ENCODE measurements around the gene USP21. TPM values are rescaled to one million over a fixed set of nuclear protein-coding genes. Genes with fewer than 3 reads are reported as not detected.

USP21 gene
- total and polyA plus RNA-seq, 2 of the 8 experiments (the other 6 are each of a cell fraction or from before 2014, with no cell fraction given), result 23.9 to 36.3 TPM

DNA sequence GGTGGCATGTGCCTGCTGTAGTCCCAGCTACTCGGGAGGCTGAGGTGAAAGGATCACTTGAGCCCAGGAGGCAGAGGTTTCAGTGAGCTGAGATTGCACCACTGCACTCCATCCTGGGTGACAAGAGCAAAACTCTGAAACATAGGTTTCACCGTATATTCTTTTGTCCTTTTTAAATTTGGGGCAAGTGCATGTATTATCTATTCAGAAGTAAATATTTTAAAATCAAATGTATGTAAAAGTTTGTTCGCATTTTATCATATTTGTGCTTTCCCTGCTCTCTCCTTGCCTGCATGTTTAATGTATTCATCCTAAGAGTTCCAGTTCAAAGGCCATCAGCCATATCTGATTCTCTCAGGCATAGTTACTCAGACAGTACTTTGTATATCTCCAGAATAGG, 13.5 kb upstream of the USP21 start:
- H3K56ac ChIP-seq (replicated peaks; ENCODE audit: insufficient read length, low read depth, low read length), result no peak overlapping the region
- no peak overlapping the region for H2BK15ac ChIP-seq (ENCODE audit: low read length)
- no peak overlapping the region for H2AK5ac ChIP-seq (ENCODE audit: low read depth, low read length)
- no peak overlapping the region for H2BK5ac ChIP-seq (ENCODE audit: low read depth, low read length)
- H3K23me2 ChIP-seq (ENCODE audit: low read depth, low read length), result no peaks in the 10 kb centered on the region
- ChIA-PET POLR2A (ENCODE audit: partially characterized antibody) (interaction anchor here (0.7 kb wide), 1 partner anchor 47 kb away, joined by 3 read pairs; no protein-coding TSS in a partner anchor), CTCF (ENCODE audit: partially characterized antibody) (interaction anchor here (0.6 to 1.3 kb wide), 3 partner anchors 10 to 44 kb away, joined by 3 to 4 read pairs (median 3); partner anchors contain the start of gene PPOX)
- no peak overlapping the region for H4K5ac ChIP-seq (ENCODE audit: insufficient read length, low read depth, low read length)
- H3K4ac ChIP-seq (replicated peaks; ENCODE audit: insufficient read length, low read depth, low read length), result no peak overlapping the region
- no peak overlapping the region for H3K9ac ChIP-seq (replicated peaks in 1 of 4; ENCODE audit: extremely low read depth in 1 of 4, low read depth in 3 of 4, low read length in 3 of 4)
- DNase-seq (ENCODE audit: low read depth in 1 of 2, low spot score in 2 of 2), result no peak
- no peak overlapping the region for H3K4me3 ChIP-seq (ENCODE audit: extremely low read depth in 1 of 4, insufficient read depth in 2 of 4, low read depth in 3 of 4, low read length in 4 of 4)
- no peak overlapping the region for H3K18ac ChIP-seq (ENCODE audit: extremely low read depth, low read length)
- 81% methylated on average over 3 of the region's 3 CpGs; no CpG with 5 or more reads in 1 of the 2 experiments for WGBS, 2 experiments (ENCODE audit: extremely low coverage in 1 of 2, insufficient coverage in 1 of 2, insufficient read length in 1 of 2, insufficient replicate concordance in 2 of 2, low coverage in 1 of 2, low lambda C conversion rate in 2 of 2, missing lambda C conversion rate in 1 of 2)
- no peak overlapping the region for H3K23ac ChIP-seq (ENCODE audit: insufficient read length)
- no peak overlapping the region for H4K91ac ChIP-seq (replicated peaks; ENCODE audit: insufficient read length, low read length)
- H2BK20ac ChIP-seq (ENCODE audit: low read length), result no peak overlapping the region
- no peak overlapping the region for H2BK120ac ChIP-seq (replicated peaks; ENCODE audit: low read depth, low read length)
- no peak for FAIRE-seq
- no peak overlapping the region for H4K8ac ChIP-seq (ENCODE audit: extremely low read depth, insufficient read depth, low read length)
- H3K36me3 ChIP-seq (ENCODE audit: control insufficient read depth in 2 of 4, insufficient read depth in 4 of 4, low read length in 3 of 4), result no peaks in the 10 kb centered on the region
- no peaks in the 10 kb centered on the region for H3K27me3 ChIP-seq (replicated peaks in 1 of 4; ENCODE audit: control insufficient read depth in 3 of 4, extremely low read depth in 1 of 4, insufficient read depth in 3 of 4, low read length in 3 of 4)
- H3K79me1 ChIP-seq (ENCODE audit: low read depth, low read length), result no peaks in the 10 kb centered on the region
- no peaks in the 10 kb centered on the region for H3K4me1 ChIP-seq (replicated peaks in 1 of 4; ENCODE audit: control insufficient read depth in 3 of 4, insufficient read depth in 4 of 4, low read length in 3 of 4)
- no peak overlapping the region for H3K27ac ChIP-seq (ENCODE audit: low read depth, low read length)
- H2BK12ac ChIP-seq (ENCODE audit: low read depth, low read length), result no peak overlapping the region
- no peak overlapping the region for H2AFZ ChIP-seq (ENCODE audit: low read length)
- H3K9me3 ChIP-seq (ENCODE audit: insufficient read depth in 2 of 2, low read depth in 1 of 2, low read length in 1 of 2), result no peaks in the 10 kb centered on the region
- no peaks in the 10 kb centered on the region for H4K20me1 ChIP-seq (replicated peaks in 1 of 2; ENCODE audit: control insufficient read depth in 1 of 2, insufficient read depth in 2 of 2, low read length in 2 of 2)
- TF ChIP-seq EP300 (IDR thresholded peaks at IDR 0.05; ENCODE audit: borderline replicate concordance in 1 of 2, low read depth in 2 of 2, low read length in 2 of 2), result no peak
- TF ChIP-seq TBP (IDR thresholded peaks at IDR 0.05; ENCODE audit: low read depth, low read length), result no peak
- no peak overlapping the region for H3K4me2 ChIP-seq (ENCODE audit: insufficient read depth in 1 of 2, low read depth in 2 of 2, low read length in 2 of 2)
- no peak overlapping the region for H3K14ac ChIP-seq (ENCODE audit: insufficient read length)
- H3K79me2 ChIP-seq (ENCODE audit: control insufficient read depth in 1 of 2, insufficient read depth in 2 of 2, low read length in 2 of 2), result no peaks in the 10 kb centered on the region
